NT2/D1 (cell line): ENCODE measurements around the gene NRTN.

Experiments
- YY1 ChIP-seq: IDR thresholded peaks from 2 replicates; pipeline ENCODE4 v1.6.1; 2011; ENCODE audit not compliant: insufficient read length, insufficient read depth
- ZNF274 ChIP-seq: IDR thresholded peaks from 2 replicates; pipeline ENCODE4 v1.6.1; 2011; ENCODE audit warnings: mild to moderate bottlenecking, low read depth, low read length

- no peak for TF ChIP-seq YY1
- TF ChIP-seq ZNF274, result no peak
Observed at GRCh38 chr19:5864013-5864720, 59.3 kb downstream of the NRTN start.
